NCI-H82 treated with DMSO at 0.1 percent for 48 hours (cell line): Measurements from ENCODE around the gene SEMA3B.
"Not testable (repeated sequence)": the region's sequence is repeated elsewhere in the genome, so short reads cannot be mapped to it uniquely, and the experiment has no call there.

Experiments used
- DNase-seq: peaks from one replicate; lab custom pipeline; 2025; ENCODE audit not compliant: unreplicated experiment; lab: John Stamatoyannopoulos, UW

The SEMA3B gene

DNA sequence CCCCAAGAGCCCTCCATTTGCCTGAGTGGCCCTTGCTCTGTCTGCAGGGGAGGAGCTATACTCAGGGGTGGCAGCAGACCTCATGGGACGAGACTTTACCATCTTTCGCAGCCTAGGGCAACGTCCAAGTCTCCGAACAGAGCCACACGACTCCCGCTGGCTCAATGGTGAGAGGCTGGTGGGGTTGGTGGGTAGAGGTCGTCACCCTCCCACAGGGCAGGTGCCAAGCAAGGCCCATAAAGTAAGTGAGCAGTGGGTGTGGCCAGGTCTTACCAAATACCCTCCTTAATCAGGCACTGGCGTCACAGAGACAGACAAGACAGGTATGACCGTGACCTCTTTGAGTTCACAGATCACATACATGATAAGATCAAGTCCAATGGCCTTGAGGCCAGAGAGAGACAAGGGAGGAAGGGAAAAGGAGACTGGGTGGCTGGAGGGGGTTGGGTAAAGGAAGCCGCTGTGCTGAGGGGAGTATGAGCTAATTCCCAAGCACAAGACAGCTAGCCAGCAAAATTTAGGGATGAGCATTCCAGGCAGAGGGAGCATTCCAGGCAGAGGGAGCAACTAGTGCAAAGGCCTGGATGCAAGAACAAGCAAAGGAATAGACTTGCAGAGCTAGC, 2.5 kb downstream of the SEMA3B start:
- DNase-seq = no peak

DNA sequence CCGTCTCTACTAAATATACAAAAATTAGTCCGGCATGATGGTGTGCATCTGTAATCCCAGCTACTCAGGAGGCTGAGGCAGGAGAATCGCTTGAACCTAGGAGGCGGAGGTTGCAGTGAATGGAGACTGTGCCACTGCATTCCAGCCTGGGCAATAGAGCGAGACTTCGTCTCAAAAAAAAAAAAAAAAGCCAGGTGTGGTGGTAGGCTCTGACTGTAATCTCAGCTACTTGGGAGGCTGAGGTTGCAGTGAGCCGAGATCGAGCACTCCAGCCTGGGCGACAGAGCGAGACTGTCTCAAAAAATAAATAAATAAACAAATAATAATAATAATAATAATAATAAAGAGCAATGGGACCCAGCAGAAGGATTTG, 3.6 kb downstream of the SEMA3B start:
- not testable (repeated sequence) for DNase-seq

DNA sequence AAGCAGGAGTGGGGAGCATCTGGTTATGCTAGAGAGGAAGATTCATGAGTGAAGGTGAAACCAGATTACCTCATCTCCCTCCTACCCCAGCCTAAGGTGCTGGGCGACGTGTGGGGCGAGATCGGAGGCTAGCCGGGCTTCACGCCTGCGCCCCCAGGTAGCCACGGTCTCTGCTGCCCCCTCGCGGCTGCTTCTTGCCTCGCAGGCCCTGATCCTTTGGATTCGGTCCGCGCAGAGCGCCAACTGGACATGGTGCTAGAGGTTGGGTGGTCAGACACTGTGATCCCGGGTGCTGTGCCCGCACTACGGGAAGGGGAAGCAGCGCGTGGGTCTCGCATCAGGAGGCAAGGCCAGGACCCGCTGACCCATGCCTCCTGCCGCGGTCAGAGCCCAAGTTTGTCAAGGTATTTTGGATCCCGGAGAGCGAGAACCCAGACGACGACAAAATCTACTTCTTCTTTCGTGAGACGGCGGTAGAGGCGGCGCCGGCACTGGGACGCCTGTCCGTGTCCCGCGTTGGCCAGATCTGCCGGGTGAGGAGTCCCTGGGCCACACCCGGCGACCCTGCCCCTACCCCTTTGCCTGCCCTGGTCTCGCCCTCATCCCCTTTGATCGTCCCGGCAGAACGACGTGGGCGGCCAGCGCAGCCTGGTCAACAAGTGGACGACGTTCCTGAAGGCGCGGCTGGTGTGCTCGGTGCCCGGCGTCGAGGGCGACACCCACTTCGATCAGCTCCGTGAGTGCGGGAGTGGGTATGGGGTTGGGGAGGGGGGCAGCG, 4.2 kb downstream of the SEMA3B start:
- peak; percentile 35 for DNase-seq

DNA sequence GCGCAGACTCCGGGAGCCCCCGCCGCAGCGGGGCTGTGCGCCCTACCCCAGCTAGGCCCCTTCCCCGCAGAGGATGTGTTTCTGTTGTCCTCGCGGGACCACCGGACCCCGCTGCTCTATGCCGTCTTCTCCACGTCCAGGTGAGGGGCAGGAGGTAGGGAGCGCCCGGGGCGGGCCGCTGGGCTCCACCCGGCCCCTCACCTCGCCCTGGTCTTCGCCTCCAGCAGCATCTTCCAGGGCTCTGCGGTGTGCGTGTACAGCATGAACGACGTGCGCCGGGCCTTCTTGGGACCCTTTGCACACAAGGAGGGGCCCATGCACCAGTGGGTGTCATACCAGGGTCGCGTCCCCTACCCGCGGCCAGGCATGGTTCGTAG, 4.7 kb downstream of the SEMA3B start:
- DNase-seq = no peak

DNA sequence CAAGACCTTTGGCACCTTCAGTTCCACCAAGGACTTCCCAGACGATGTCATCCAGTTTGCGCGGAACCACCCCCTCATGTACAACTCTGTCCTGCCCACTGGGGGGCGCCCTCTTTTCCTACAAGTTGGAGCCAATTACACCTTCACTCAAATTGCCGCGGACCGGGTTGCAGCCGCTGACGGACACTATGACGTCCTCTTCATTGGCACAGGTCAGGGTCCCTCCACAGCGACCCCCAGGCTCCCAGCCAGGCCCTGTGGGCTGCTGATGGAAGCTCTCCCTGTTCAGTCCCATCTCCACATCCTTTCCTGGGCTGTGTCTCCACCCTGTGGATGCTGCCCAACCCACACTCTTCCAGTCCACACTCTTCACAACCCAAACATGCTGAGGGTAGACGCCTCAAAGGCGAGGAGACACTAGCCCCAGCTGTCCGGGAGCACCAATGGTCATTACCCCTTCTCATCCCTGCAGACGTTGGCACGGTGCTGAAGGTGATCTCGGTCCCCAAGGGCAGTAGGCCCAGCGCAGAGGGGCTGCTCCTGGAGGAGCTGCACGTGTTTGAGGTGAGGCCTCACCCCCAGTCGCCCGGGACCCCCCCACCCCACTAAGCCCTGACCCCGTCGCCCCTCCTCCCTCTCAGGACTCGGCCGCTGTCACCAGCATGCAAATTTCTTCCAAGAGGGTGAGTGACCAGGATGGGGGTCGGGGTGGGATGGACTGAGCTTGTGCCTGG, 5.6 kb downstream of the SEMA3B start:
- DNase-seq = peak; percentile 43

DNA sequence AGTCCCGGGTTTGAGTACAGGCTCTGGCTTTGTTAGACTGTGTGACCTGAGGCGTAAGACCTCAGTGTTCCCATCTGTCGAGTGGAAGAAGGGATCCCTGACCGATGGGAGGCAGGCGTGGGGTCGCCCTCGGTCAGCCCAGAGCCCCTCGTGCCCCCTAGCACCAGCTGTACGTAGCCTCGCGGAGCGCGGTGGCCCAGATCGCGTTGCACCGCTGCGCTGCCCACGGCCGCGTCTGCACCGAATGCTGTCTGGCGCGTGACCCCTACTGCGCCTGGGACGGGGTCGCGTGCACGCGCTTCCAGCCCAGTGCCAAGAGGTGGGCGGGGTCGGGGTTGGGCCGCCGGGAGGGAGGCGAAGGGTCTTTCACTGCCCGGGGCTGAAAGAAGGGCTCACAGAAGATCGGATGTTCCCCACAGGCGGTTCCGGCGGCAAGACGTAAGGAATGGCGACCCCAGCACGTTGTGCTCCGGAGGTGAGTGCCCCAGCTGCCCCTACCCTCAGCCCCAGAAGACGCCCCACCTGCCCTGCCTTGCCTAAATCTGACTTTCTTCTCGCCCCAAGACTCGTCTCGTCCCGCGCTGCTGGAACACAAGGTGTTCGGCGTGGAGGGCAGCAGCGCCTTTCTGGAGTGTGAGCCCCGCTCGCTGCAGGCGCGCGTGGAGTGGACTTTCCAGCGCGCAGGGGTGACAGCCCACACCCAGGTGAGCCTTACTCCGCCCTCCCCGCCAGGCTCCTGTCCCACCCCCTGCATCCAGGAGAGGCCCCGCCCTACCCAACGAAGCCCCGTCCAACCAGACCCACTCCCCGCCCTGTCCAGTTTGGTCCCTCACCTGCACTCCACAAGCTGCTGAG, 6.4 kb downstream of the SEMA3B start:
- DNase-seq = no peak

DNA sequence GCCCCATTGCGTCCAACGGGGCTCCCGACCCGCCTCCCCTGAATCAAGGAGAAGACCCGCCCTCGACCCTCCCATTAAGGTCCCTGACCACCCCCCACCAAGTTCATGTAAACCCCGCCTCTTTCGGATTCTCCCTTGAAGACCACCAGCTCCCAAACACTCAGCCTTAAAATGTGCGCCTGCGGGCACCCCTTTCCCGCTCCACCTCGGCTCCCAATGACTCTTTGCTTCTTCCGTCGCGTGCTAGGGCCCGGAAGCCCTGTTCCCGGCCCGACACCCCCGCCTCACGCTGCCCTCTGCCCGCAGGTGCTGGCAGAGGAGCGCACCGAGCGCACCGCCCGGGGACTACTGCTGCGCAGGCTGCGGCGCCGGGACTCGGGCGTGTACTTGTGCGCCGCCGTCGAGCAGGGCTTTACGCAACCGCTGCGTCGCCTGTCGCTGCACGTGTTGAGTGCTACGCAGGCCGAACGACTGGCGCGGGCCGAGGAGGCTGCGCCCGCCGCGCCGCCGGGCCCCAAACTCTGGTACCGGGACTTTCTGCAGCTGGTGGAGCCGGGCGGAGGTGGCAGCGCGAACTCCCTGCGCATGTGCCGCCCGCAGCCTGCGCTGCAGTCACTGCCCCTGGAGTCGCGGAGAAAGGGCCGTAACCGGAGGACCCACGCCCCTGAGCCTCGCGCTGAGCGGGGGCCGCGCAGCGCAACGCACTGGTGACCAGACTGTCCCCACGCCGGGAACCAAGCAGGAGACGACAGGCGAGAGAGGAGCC, 7.2 kb downstream of the SEMA3B start:
- no peak for DNase-seq

DNA sequence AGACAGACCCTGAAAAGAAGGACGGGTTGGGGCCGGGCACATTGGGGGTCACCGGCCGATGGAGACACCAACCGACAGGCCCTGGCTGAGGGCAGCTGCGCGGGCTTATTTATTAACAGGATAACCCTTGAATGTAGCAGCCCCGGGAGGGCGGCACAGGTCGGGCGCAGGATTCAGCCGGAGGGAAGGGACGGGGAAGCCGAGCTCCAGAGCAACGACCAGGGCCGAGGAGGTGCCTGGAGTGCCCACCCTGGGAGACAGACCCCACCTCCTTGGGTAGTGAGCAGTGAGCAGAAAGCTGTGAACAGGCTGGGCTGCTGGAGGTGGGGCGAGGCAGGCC, 7.8 kb downstream of the SEMA3B start:
- DNase-seq = no peak

DNA sequence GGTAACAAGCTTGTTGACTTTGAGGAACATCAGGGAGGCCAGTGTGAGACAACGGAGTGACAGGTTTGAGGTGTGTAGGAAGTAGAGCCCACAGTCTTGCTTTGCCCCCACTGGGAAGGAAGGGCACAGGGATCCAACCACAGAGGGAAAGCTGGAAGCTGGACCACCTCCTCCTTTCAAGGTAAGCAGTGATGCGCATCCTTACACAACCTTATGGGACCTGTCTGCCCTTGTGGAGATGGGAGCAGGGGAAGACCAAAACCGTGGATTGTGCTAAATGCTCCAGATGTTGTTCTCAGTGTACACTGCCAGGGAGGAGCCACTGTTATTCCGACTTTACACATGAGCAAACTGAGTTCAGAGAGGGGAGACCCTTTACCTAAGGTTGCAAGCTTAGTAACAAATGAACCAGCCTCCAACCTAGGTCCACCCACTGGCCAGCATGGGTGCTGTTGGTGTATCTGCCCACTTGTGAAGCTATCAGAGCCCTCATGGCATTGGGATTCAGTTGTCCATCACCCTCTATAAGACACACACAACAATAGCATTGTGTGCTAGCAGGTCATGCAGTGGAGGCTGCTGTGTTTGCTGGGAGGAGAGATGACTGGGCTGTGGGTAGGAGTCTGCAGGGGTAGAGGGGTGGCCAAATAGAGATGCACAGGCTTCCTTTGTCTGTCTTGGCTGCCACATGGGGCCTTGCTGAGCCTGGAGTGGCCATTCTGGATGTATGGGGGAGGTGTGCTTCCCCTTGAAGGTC, 9.4 kb downstream of the SEMA3B start:
- DNase-seq = no peak

DNA sequence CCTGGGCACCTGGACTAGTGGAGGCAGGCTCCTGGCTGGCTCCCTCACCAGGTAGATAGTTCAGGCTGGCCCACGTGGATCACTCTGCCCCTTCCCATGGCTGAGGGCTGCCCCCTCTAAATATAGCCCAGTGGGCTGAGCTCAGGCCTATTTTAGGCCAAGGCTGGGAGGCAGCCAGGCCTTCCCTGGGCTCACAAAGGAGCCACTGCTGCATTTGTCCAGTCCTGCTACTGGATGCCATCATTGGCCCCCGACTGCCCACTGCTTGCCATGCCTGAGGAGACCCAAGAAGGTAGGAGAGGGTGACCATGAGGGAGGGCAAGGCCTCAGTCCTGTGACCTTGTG, 9.9 kb downstream of the SEMA3B start, which contains the start of gene LSMEM2:
Gene LSMEM2, plus strand, starts transcription at position 208 of the 345 bp plus-strand sequence. Its CDS starts 27 bp downstream, at position 235.
- DNase-seq = no peak

DNA sequence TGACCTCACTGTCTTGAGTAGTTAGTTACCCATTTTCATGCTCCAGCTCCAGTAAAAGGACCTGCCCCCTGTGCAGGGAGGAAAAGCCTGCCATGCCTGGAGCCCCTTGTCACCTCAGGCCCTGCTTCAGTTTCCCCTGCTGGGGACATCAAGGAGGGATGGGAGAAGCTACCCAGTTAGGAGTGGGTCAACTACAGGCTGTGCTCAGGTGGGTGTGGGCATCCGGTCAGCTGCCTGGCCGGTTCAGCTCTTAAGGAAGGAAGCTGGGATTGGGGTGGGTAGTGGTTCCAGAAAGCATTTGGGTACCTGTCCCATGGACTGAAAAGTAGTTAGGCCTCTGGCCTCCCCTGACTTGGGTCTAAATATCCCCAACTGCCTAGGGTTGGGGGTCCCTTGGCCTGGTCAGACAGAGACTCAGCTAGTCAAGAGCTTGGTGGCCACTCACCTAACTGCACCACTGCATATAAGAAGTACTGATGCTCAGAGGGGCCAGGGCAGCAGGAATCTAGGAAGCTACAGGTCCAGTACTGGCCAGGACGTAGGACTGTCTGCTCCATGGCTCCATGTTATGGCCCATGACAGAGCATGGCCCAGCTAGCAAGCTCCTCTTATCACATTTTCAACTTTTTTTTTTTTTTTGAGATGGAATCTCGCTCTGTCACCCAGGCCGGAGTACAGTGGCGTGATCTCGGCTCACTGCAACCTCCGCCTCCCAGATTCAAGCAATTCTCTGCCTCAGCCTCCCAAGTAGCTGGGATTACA, 10.5 kb downstream of the SEMA3B start:
- DNase-seq = no peak

DNA sequence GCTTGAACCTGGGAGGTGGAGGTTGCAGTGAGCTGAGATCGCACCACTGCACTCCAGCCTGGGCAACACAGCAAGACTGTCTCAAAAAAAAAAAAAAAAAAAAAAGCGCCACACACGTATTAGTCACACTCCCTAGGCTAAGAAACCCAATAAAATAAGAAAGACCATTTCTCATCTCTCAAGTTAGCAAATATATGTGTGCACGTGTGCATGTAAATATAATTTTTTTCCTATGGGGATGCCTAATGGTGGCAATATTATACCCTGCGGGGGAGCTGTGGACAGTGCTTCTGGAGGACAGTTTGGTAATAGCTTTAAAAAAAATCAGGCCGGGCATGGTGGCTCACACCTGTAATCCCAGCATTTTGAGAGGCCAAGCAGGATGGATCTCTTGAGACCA, 15.2 kb downstream of the SEMA3B start:
- not testable (repeated sequence) for DNase-seq

DNA sequence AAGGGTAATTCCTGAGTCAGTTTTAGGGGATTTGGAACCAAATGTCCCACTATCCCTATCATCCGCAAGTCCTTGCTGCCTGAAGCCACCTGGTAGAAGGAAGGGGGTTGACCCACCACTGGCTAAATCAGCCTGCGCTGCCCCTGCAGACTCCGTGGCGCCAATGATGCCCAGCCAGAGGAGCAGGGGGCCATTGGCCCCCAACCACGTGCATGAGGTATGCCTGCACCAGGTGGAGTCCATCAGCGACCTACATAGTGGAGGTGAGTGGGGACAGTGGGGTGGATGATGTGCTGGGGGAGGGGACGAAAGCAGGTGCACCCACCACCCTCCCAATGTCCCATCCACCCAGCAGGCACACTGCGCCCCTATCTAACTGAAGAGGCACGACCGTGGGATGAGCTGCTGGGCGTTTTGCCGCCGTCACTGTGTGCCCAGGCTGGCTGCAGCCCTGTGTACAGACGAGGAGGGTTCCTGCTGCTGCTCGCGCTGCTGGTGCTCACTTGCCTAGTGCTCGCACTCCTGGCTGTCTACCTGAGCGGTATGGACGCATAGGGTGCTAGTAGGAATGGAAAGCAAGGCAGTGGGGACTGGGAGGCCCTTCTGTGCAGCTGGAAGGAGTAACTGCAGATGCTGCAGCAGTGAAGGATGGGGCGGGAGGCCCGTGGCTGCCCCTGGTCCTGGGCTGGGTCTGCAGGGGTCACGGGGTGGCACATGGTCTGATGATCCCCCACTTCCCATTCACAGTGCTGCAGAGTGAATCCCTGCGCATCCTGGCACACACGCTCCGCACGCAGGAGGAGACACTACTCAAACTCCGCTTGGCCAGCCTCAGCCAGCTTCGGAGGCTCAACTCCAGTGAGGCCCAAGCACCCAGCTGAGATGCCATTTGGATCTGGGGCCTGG, 17.6 kb downstream of the SEMA3B start:
- DNase-seq = no peak

DNA sequence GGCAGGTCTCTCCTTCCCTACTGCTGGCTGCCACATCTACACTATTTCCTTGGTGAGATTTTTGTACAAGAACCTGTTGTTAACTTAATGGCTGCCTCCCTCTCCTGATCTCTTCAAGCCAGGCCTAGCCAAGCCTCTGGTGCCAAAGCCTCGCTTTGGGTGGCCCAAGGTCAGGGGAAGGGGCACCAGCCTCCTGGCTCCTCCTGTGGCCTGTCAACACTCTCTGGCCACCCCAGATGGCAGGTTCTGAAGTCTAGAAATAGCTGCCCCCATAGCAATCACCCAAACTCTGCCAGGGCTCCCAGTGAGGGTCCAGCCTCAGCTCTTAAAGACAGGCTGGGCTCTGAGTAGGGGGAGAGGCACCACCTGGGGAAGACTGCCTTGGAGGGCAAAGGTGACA, 18.3 kb downstream of the SEMA3B start:
- no peak for DNase-seq

DNA sequence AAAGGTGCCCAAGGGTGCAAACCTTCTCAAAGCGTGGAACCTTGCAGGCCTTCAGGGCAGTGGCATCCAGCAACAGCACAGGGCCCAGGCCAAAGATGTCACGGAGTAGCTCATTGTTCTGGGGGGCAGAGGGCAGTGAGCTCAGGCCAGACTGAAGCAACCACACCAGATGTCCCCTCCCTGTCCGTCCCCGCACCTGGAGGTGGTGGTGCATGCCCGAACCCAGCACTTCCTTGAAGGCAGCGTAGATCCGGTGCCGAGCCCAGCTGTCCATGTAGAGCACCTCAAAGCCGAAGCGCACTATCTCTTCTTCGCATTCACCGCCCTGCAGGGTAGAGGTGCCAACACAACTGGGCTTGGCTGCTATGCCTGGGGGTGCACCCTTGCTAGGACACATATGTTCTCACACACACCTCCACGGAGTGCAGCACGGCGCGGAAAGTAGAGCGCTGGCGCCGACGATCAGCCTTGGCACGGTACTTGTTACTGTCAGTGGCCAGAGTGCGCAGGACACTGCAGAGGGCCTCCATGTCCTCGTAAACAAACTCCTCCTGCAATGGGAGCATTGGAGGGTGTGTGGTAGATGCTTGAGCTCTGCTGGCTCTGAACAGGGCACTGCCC, 19.6 kb downstream of the SEMA3B start:
- no peak for DNase-seq

DNA sequence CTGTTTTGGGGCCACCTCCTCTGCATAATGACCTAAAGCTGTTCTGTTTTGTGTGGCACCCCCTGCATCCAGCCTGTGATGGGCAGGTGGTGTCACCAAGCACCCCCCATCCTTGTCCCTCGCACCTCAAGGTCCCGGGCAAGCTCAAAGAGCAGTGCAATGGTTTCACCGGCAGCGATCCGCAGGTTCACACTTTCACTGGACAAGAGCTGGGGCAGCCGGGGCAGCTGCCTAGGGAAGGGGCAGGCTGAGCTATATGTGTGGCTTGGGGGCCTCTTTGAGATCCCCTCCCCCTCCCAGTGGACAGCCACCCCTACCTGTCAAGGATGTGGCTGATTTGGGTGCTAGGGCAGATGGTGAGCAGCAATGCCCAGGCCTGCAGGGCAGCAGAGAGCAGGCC, 20.2 kb downstream of the SEMA3B start:
- no peak for DNase-seq

DNA sequence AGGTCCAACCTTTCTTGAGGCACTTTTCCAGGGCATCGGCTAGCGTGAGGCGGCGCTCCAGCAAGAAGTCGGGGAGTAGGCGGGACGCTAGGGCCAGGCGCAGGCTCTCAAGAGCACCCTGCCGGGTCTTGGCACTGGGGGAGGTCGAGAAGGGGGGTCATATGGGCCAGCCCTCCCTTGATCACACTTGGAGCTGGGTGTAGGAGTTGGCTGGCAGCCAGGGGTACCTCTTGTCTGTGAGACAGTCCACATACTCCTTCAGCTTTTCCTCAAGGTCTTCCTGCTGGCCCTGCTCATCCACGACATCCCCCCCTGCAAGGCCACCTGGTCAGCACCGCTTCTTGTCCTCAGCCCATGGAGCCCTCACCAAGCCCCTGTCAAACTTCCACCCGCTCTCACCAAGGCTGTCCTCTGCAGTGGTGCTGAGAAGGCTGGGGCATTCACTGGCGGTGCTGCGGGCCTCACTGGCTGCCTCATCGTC, 21.3 kb downstream of the SEMA3B start:
- no peak for DNase-seq
